Erythroblast (primary cell): ENCODE data around the gene RABEP1.

Source experiments
- GATA1 ChIP-seq: IDR thresholded peaks from 2 replicates; pipeline ENCODE4 v1.6.1; 2011; ENCODE audit warnings: low read depth, mild to moderate bottlenecking, control low read depth, low read length, moderate library complexity
- POLR2A ChIP-seq: IDR thresholded peaks from 2 replicates; pipeline ENCODE4 v1.6.1; 2011; ENCODE audit warnings: mild to moderate bottlenecking, low read length

DNA sequence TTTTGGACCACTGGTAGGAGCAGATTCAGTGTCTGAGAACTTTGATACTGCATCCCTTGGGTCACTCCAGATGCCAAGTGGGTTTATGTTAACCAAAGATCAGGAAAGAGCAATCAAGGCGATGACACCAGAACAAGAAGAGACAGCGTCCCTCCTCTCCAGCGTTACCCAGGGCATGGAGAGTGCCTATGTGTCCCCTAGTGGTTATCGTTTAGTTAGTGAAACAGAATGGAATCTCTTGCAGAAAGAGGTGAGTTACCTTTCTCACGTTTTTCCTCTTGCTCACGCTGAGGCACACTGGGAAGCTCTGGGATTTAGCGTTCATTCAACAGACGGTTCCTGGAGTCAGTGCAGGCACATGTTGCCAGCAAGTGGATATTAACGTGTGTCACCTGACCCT, 79.3 kb downstream of the RABEP1 start:
- no peak for TF ChIP-seq POLR2A
- TF ChIP-seq GATA1, result no peak
